K562 (cell line): Measurements from ENCODE around the gene E2F3. TPM values are rescaled to one million over a fixed set of nuclear protein-coding genes. Genes with fewer than 3 reads are reported as not detected.

ENCODE experiments used
- ATAC-seq: fragments of 200-7000 bp; cut with Tn5 transposase; 3 replicates; pipeline ENCODE4 v1.9.1; 2020; ENCODE audit warnings: moderate library complexity
- BruUV-seq: library from RNA; stranded (reverse); fragments of 400-500 nt; replicated peaks from 2 replicates; lab custom pipeline; 2021; lab: Mats Ljungman, UMichigan
- CTCF ChIA-PET: fragments of 300-600 bp; formaldehyde crosslinking; extraction: SDS; loops from one replicate; lab custom pipeline; 2021; ENCODE audit warnings: low intra/inter-chr PET ratio; lab: Yijun Ruan, JAX
- POLR2A ChIA-PET: fragments of 300-600, 350-650 bp; sonication (Branson Sonifier 250); formaldehyde crosslinking; extraction: SDS; loops from one replicate; lab custom pipeline; 2021; ENCODE audit warnings: antibody characterized with exemption, inconsistent platforms; lab: Yijun Ruan, JAX
- DNase-seq, 4 experiments: peaks; one replicate each; pipeline versions ENCODE4 v3.0.0 to v3.0.0-alpha.2; 2011 to 2018; ENCODE audit warnings: low spot score in 3 of 4, mixed read lengths in 3 of 4; ENCODE audit errors: extremely low read depth in 1 of 4
- FAIRE-seq: peaks from 2 replicates; lab custom pipeline; 2011; peaks lifted over from hg19 to GRCh38; lab: Jason Lieb, UNC
- H2AFZ ChIP-seq: 2 replicates; pipeline ENCODE4 v1.6.0; 2011; ENCODE audit warnings: low read depth, low read length, control low read depth, inconsistent platforms
- H3K27ac ChIP-seq: fragments of 200-600 bp; 3 replicates; pipeline ENCODE4 v1.8.0; 2011; ENCODE audit warnings: low read depth, mild to moderate bottlenecking, control low read depth, inconsistent platforms, low read length, moderate library complexity, mixed read lengths; ENCODE audit errors: extremely low read depth
- H3K27me3 ChIP-seq, 2 experiments: fragments of 300-600 bp in 1 of 2; 2 replicates in 1 of 2; 3 replicates in 1 of 2; pipeline versions ENCODE4 v1.6.0 to v1.8.0; 2011; ENCODE audit warnings: inconsistent platforms in 2 of 2, low read length in 2 of 2, mild to moderate bottlenecking in 1 of 2, mixed read lengths in 1 of 2, moderate library complexity in 1 of 2; ENCODE audit not compliant: control insufficient read depth in 2 of 2, insufficient read depth in 2 of 2
- H3K36me3 ChIP-seq: fragments of 300-600 bp; 3 replicates; pipeline ENCODE4 v1.8.0; 2011; ENCODE audit warnings: mild to moderate bottlenecking, low read length, inconsistent platforms; ENCODE audit not compliant: control insufficient read depth, insufficient read depth
- H3K4me1 ChIP-seq, 2 experiments: fragments of 200-600 bp in 1 of 2; replicated peaks in 1 of 2; 2 replicates in 1 of 2; 3 replicates in 1 of 2; pipeline versions ENCODE4 v1.5.1 to v1.8.0; 2011; ENCODE audit warnings: inconsistent platforms in 2 of 2, low read length in 2 of 2, mild to moderate bottlenecking in 1 of 2, mixed read lengths in 1 of 2, moderate library complexity in 1 of 2; ENCODE audit not compliant: control insufficient read depth in 2 of 2, insufficient read depth in 2 of 2
- H3K4me2 ChIP-seq: 2 replicates; pipeline ENCODE4 v1.6.1; 2011; ENCODE audit warnings: low read length, control low read depth, inconsistent platforms, mixed read lengths; ENCODE audit not compliant: insufficient read depth
- H3K4me3 ChIP-seq: fragments of 200-600 bp; sonication (generic), shearing (Covaris generic); 2 replicates; pipeline ENCODE4 v1.5.1; 2016; ENCODE audit warnings: control low read depth, inconsistent platforms
- H3K79me2 ChIP-seq: fragments of 200-600 bp; 3 replicates; pipeline ENCODE4 v1.8.0; 2011; ENCODE audit warnings: low read length, inconsistent platforms; ENCODE audit not compliant: control insufficient read depth, insufficient read depth
- H3K9ac ChIP-seq, 2 experiments: 2 replicates each; pipeline versions ENCODE4 v1.6.0 to v1.6.1; 2011; ENCODE audit warnings: low read depth in 2 of 2, low read length in 2 of 2, control low read depth in 1 of 2, inconsistent platforms in 1 of 2, mild to moderate bottlenecking in 1 of 2, mixed read lengths in 1 of 2; ENCODE audit not compliant: insufficient read depth in 1 of 2
- H3K9me1 ChIP-seq: one replicate; pipeline ENCODE4 v1.6.0; 2011; ENCODE audit warnings: inconsistent platforms, mild to moderate bottlenecking, low read length, moderate library complexity; ENCODE audit not compliant: control insufficient read depth, insufficient read depth
- H3K9me3 ChIP-seq: replicated peaks from 2 replicates; pipeline ENCODE4 v1.5.1; 2011; ENCODE audit warnings: low read depth, low read length, inconsistent platforms; ENCODE audit not compliant: control insufficient read depth, insufficient read depth
- H4K20me1 ChIP-seq: replicated peaks from 2 replicates; pipeline ENCODE4 v1.6.1; 2011; ENCODE audit warnings: low read length, inconsistent platforms, mixed read lengths; ENCODE audit not compliant: control insufficient read depth, insufficient read depth
- ARID3B ChIP-seq: fragments of 250-450 bp; sonication (Bioruptor Pico); IDR thresholded peaks from 2 replicates; pipeline ENCODE4 v1.4.0; 2020; ENCODE audit warnings: borderline replicate concordance
- TSHZ1 ChIP-seq: fragments of 250-450 bp; sonication (Bioruptor Pico); IDR thresholded peaks from 2 replicates; pipeline ENCODE4 v1.4.0; 2020; ENCODE audit warnings: mild to moderate bottlenecking, moderate library complexity
- WGBS: fragments of 100-300 bp; shearing (Covaris generic); methylation state at CpG from one replicate; pipeline ENCODE4 v1.1.6; 2016; ENCODE audit warnings: low coverage, mixed read lengths; ENCODE audit not compliant: insufficient coverage; ENCODE audit errors: missing lambda C conversion rate; 5-methylcytosine and 5-hydroxymethylcytosine counted together
- in situ Hi-C: fragments of 300-500 bp; cut with MboI; formaldehyde crosslinking; loops from 4 replicates; pipeline ENCODE4 v1.15.0; 2018; ENCODE audit warnings: inconsistent platforms, mixed read lengths
- intact Hi-C: fragments of 100-400 bp; cut with micrococcal nuclease; formaldehyde crosslinking; loops from 2 replicates; pipeline ENCODE4 v1.14.2; 2022
- polyA plus RNA-seq, 8 experiments: library from polyadenylated mRNA; depleted of rRNA in 4 of 8; stranded (reverse) in 5 of 8; unstranded in 3 of 8; fragments of >200 nt; fragmentation: Nextera tagmentation in 2 of 8; fragmentation: Illumina TruSeq in 1 of 8; extraction: Ambion mirVana in 2 of 8; extraction: Trizol in 1 of 8; gene quantifications; 2 replicates each; pipeline versions ENCODE4 v1.2.1 to v1.2.3, GENCODE V29; 2011 to 2014; ENCODE audit warnings: inconsistent platforms in 1 of 8, missing spikeins in 1 of 8
- total RNA-seq, 7 experiments: library from RNA; depleted of rRNA in 6 of 7; stranded (reverse); fragments of >200 nt in 6 of 7; fragmentation: Illumina TruSeq in 2 of 7; extraction: Trizol in 2 of 7; gene quantifications; 2 replicates each; pipeline versions ENCODE4 v1.2.1 to v1.2.3, GENCODE V29; 2011 to 2021; ENCODE audit warnings: low replicate concordance in 1 of 7
- TF ChIP-seq, protein P1 (sequence below): fragments of 200-800 bp; sonication (Bioruptor generic); IDR thresholded peaks from 2 replicates; pipeline ENCODE4 v1.6.1; 2017; ENCODE audit warnings: missing genetic modification characterization, missing compliant biosample characterization

Gene E2F3
- total and polyA plus RNA-seq, 9 of the 15 experiments (the other 6 are each of a cell fraction or from before 2014, with no cell fraction given), result 11.1 to 44.7 (median 27.2) TPM

- ChIA-PET CTCF (interaction anchor here (3.0 kb wide), 1 partner anchor 129 kb away, joined by 14 read pairs; no protein-coding TSS in a partner anchor), POLR2A (interaction anchor here (0.8 to 1.6 kb wide), 4 partner anchors 9 to 186 kb away, joined by 3 to 4 read pairs (median 4); partner anchors contain the start of gene MBOAT1)
- BruUV-seq, result no TSS peak
- H3K9me1 ChIP-seq, result no peaks in the 10 kb centered on the region
- no peak overlapping the region for H2AFZ ChIP-seq
- no peak overlapping the region for H3K27ac ChIP-seq
- H3K9me3 ChIP-seq, result no peaks in the 10 kb centered on the region
- no peaks in the 10 kb centered on the region for H4K20me1 ChIP-seq
- H3K36me3 ChIP-seq, result no peaks in the 10 kb centered on the region
- peaks cover 31% of the 10 kb centered on the region for H3K79me2 ChIP-seq
- TF ChIP-seq, protein P1, sequence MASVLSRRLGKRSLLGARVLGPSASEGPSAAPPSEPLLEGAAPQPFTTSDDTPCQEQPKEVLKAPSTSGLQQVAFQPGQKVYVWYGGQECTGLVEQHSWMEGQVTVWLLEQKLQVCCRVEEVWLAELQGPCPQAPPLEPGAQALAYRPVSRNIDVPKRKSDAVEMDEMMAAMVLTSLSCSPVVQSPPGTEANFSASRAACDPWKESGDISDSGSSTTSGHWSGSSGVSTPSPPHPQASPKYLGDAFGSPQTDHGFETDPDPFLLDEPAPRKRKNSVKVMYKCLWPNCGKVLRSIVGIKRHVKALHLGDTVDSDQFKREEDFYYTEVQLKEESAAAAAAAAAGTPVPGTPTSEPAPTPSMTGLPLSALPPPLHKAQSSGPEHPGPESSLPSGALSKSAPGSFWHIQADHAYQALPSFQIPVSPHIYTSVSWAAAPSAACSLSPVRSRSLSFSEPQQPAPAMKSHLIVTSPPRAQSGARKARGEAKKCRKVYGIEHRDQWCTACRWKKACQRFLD (CRISPR knock-in tag), result 0 out of 2 replicates have a peak, but pooled peaks have one; percentile 2
- TF ChIP-seq TSHZ1 (CRISPR knock-in tag) (no peak), ARID3B (no peak)
- no peak for FAIRE-seq
- DNase-seq, result no peak
- H3K9ac ChIP-seq, result no peak overlapping the region
- ATAC-seq, result no peak
- no peak overlapping the region for H3K4me3 ChIP-seq
- intact Hi-C loops, result no loop called here
- peaks cover 3 to 15% of the 10 kb centered on the region in 2 experiments; a peak in 4 of 5 replicates for H3K4me1 ChIP-seq
- H3K27me3 ChIP-seq, result no peaks in the 10 kb centered on the region
- 50% methylated on average over 2 of the region's 2 CpGs for WGBS
- no peak overlapping the region for H3K4me2 ChIP-seq
- in situ Hi-C loops, result loop anchor here (5.0 kb wide), 1 partner anchor 133 kb away; the partner anchor contains the start of gene CDKAL1
These were observed 2.2 kb upstream of the E2F3 start for GRCh38 chr6:20399518-20399917.
